Keratinocyte (primary cell): ENCODE results near the gene PPFIBP2. TPM values are rescaled to one million over a fixed set of nuclear protein-coding genes. Genes with fewer than 3 reads are reported as not detected.

Experiments
- DNase-seq: peaks from one replicate; pipeline ENCODE4 v3.0.0-alpha.2; 2011; ENCODE audit warnings: low read depth, missing footprints, low spot score
- FAIRE-seq: peaks from 2 replicates; lab custom pipeline; 2011; peaks lifted over from hg19 to GRCh38; lab: Jason Lieb, UNC
- H2AFZ ChIP-seq: 2 replicates; pipeline ENCODE4 v1.6.0; 2012; ENCODE audit warnings: low read length, control low read depth, inconsistent platforms; ENCODE audit not compliant: control insufficient read depth
- H3K27ac ChIP-seq: 2 replicates; pipeline ENCODE4 v1.5.1; 2011; ENCODE audit warnings: low read length; ENCODE audit not compliant: control insufficient read depth, insufficient read depth
- H3K27me3 ChIP-seq: 3 replicates; pipeline ENCODE4 v1.6.0; 2011; ENCODE audit warnings: low read length; ENCODE audit not compliant: control insufficient read depth, insufficient read depth; ENCODE audit errors: extremely low read depth
- H3K36me3 ChIP-seq, 2 experiments: 2 replicates in 1 of 2; 3 replicates in 1 of 2; pipeline ENCODE4 v1.5.1; 2011; ENCODE audit warnings: low read length in 2 of 2, mild to moderate bottlenecking in 1 of 2; ENCODE audit not compliant: control insufficient read depth in 2 of 2, insufficient read depth in 2 of 2; ENCODE audit errors: extremely low read depth in 1 of 2
- H3K4me1 ChIP-seq: 3 replicates; pipeline ENCODE4 v1.5.1; 2011; ENCODE audit warnings: low read length; ENCODE audit not compliant: control insufficient read depth, insufficient read depth; ENCODE audit errors: extremely low read depth
- H3K4me2 ChIP-seq: 3 replicates; pipeline ENCODE4 v1.6.0; 2011; ENCODE audit warnings: low read depth, low read length; ENCODE audit not compliant: control insufficient read depth, insufficient read depth; ENCODE audit errors: extremely low read depth
- H3K4me3 ChIP-seq, 3 experiments: fragments of 200-600 bp in 1 of 3; sonication (generic) in 1 of 3; 2 replicates in 2 of 3; 3 replicates in 1 of 3; pipeline ENCODE4 v1.5.1; 2011 to 2016; ENCODE audit warnings: low read length in 3 of 3, mild to moderate bottlenecking in 3 of 3, control low read depth in 2 of 3, inconsistent platforms in 1 of 3, low read depth in 1 of 3, mixed read lengths in 1 of 3, mixed run types in 1 of 3, moderate library complexity in 1 of 3; ENCODE audit not compliant: control insufficient read depth in 2 of 3, insufficient read depth in 2 of 3; ENCODE audit errors: extremely low read depth in 1 of 3
- H3K79me2 ChIP-seq: 2 replicates; pipeline ENCODE4 v1.6.0; 2012; ENCODE audit warnings: low read length; ENCODE audit not compliant: control insufficient read depth, insufficient read depth
- H3K9ac ChIP-seq: 3 replicates; pipeline ENCODE4 v1.6.0; 2011; ENCODE audit warnings: low read length; ENCODE audit not compliant: control insufficient read depth, insufficient read depth; ENCODE audit errors: extremely low read depth
- H3K9me1 ChIP-seq: 3 replicates; pipeline ENCODE4 v1.6.0; 2011; ENCODE audit warnings: low read length; ENCODE audit not compliant: control insufficient read depth, insufficient read depth; ENCODE audit errors: extremely low read depth
- H3K9me3 ChIP-seq: 2 replicates; pipeline ENCODE4 v1.5.1; 2012; ENCODE audit warnings: low read depth, low read length; ENCODE audit not compliant: control insufficient read depth
- H4K20me1 ChIP-seq: 3 replicates; pipeline ENCODE4 v1.6.0; 2011; ENCODE audit warnings: low read length; ENCODE audit not compliant: control insufficient read depth, insufficient read depth; ENCODE audit errors: extremely low read depth
- CTCF ChIP-seq, 3 experiments: IDR thresholded peaks in 1 of 3; conservative IDR thresholded peaks in 1 of 3; optimal IDR thresholded peaks in 1 of 3; 2 replicates in 2 of 3; 3 replicates in 1 of 3; pipeline versions ENCODE3 to v1.5.1; 2011; ENCODE audit warnings: low read length in 3 of 3, mild to moderate bottlenecking in 3 of 3, moderate library complexity in 2 of 3, control low read depth in 1 of 3, inconsistent platforms in 1 of 3; ENCODE audit not compliant: insufficient read depth in 2 of 3; ENCODE audit errors: extremely low read depth in 1 of 3
- EZH2 ChIP-seq: IDR thresholded peaks from one replicate; pipeline ENCODE4 v1.6.1; 2012; ENCODE audit warnings: inconsistent platforms, mild to moderate bottlenecking, low read length, moderate library complexity
- dilution Hi-C: fragments of 300-500 bp; cut with MboI; formaldehyde crosslinking; loops from one replicate; pipeline ENCODE4 v1.7.0; 2020; ENCODE audit warnings: low sequenced_read_pairs; ENCODE audit not compliant: extremely low pct_ligation_motif_present
- polyA plus RNA-seq, 5 experiments: library from polyadenylated mRNA; depleted of rRNA in 3 of 5; stranded (reverse) in 3 of 5; stranded (forward) in 1 of 5; unstranded in 1 of 5; fragments of >200 nt; gene quantifications; 1 replicate in 1 of 5; 2 replicates in 3 of 5; 3 replicates in 1 of 5; pipeline versions ENCODE4 v1.2.1 to v1.2.3, GENCODE V29; 2011 to 2012; ENCODE audit warnings: missing spikeins in 2 of 5, low read depth in 1 of 5, low replicate concordance in 1 of 5

PPFIBP2 gene
- polyA plus RNA-seq, 1 donor (not counting 4 experiments of a cell fraction or from before 2014, with no cell fraction given): 11.0 TPM

- TF ChIP-seq CTCF (optimal IDR thresholded peaks at IDR 0.05 in 1 of 3, IDR thresholded peaks at IDR 0.05 in 1 of 3, conservative IDR thresholded peaks at IDR 0.05 in 1 of 3; ENCODE audit: extremely low read depth in 1 of 3, insufficient read depth in 2 of 3, low read length in 3 of 3) (no peak), EZH2 (no peak)
- H3K36me3 ChIP-seq: peaks cover 0 to 7% of the 10 kb centered on the region in 2 experiments
- DNase-seq: no peak
Observed at GRCh38 chr11:7648264-7648663, 134.5 kb downstream of the PPFIBP2 start.

DNA sequence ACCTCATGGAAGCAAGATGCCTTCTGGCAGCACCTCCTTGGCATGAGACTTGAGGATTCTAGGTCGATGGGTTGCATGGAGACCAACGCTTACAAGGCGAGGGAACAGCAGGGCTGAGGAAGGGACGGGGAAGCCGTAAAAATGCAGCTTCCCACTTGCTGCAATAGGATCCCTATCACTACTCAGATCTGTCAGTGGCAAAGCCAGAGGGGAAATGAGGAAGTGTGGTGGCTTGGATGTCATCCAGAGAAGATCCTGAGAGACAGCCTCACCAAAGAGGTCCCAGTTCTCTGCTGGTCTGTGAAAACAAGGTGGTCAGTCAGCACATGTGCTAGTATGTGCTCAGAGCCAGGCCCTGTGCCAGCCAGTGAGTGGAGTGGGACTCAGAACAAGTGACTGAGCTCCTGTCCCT is 137.3 kb downstream of the PPFIBP2 start:
- H3K79me2 ChIP-seq: no peaks in the 10 kb centered on the region
- dilution Hi-C loops: no loop called here
- H3K4me2 ChIP-seq: no peak overlapping the region
- H2AFZ ChIP-seq: no peak overlapping the region
- no peaks in the 10 kb centered on the region for H3K27me3 ChIP-seq
- no peaks in the 10 kb centered on the region for H3K9me1 ChIP-seq
- no peaks in the 10 kb centered on the region for H3K9me3 ChIP-seq
- FAIRE-seq (peak; percentile 17), DNase-seq (no peak)
- no peak overlapping the region for H3K9ac ChIP-seq
- H3K4me1 ChIP-seq: no peaks in the 10 kb centered on the region
- no peaks in the 10 kb centered on the region for H4K20me1 ChIP-seq
- peaks cover 0 to 11% of the 10 kb centered on the region in 2 experiments for H3K36me3 ChIP-seq
- H3K27ac ChIP-seq: no peak overlapping the region
- H3K4me3 ChIP-seq: no peak overlapping the region
- TF ChIP-seq CTCF (optimal IDR thresholded peaks at IDR 0.05 in 1 of 3, IDR thresholded peaks at IDR 0.05 in 1 of 3, conservative IDR thresholded peaks at IDR 0.05 in 1 of 3; ENCODE audit: extremely low read depth in 1 of 3, insufficient read depth in 2 of 3, low read length in 3 of 3): no peak
- no peak for TF ChIP-seq EZH2

More at GRCh38 chr11:7648264-7648663, 134.5 kb downstream of the PPFIBP2 start:
- H2AFZ ChIP-seq: no peak overlapping the region
- no peaks in the 10 kb centered on the region for H3K9me1 ChIP-seq
- H3K4me1 ChIP-seq: no peaks in the 10 kb centered on the region
- no peak overlapping the region for H3K4me3 ChIP-seq
- H4K20me1 ChIP-seq: no peaks in the 10 kb centered on the region
- FAIRE-seq: no peak
- no peaks in the 10 kb centered on the region for H3K9me3 ChIP-seq
- no peaks in the 10 kb centered on the region for H3K79me2 ChIP-seq
- no peak overlapping the region for H3K4me2 ChIP-seq
- no peak overlapping the region for H3K9ac ChIP-seq
- no peaks in the 10 kb centered on the region for H3K27me3 ChIP-seq
- no peak overlapping the region for H3K27ac ChIP-seq
- dilution Hi-C loops: no loop called here
